GM21381 (cell line): ENCODE measurements around the gene FGB.
A peak's percentile ranks its signal among the peaks of the same experiment; 100 is the strongest.
"Not testable (repeated sequence)": the region's sequence is repeated elsewhere in the genome, so short reads cannot be mapped to it uniquely, and the experiment has no call there.

Experiments
- ATAC-seq: cut with Tn5 transposase; IDR thresholded peaks from one replicate; pipeline ENCODE4 v1.9.1; 2021; ENCODE audit warnings: mild to moderate bottlenecking, moderate library complexity; ENCODE audit not compliant: unreplicated experiment

FGB gene

DNA sequence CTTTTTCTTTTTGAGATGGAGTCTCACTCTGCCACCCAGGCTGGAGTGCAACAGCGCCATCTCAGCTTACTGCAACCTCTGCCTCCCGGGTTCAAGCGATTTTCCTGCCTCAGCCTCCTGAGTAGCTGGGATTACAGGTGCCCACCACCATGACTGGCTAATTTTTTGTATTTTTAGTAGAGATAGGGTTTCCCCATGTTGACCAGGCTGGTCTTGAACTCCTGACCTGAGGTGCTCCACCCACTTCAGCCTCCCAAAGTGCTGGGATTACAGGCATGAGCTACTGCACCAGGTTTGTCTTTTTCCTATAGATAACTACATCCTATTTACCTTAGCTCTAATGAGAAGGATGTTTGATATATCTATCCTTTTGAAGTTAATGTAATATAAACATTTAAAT lies 31.5 kb downstream of the FGB start:
- not testable (repeated sequence) for ATAC-seq

GRCh38 chr4:154595807-154596206 lies 33.0 kb downstream of the FGB start:
- ATAC-seq = no peak

GRCh38 chr4:154597281-154597680 lies 34.5 kb downstream of the FGB start:
- ATAC-seq = not testable (repeated sequence)

- no peak for ATAC-seq
These were observed 35.3 kb downstream of the FGB start for GRCh38 chr4:154597798-154598774.

DNA sequence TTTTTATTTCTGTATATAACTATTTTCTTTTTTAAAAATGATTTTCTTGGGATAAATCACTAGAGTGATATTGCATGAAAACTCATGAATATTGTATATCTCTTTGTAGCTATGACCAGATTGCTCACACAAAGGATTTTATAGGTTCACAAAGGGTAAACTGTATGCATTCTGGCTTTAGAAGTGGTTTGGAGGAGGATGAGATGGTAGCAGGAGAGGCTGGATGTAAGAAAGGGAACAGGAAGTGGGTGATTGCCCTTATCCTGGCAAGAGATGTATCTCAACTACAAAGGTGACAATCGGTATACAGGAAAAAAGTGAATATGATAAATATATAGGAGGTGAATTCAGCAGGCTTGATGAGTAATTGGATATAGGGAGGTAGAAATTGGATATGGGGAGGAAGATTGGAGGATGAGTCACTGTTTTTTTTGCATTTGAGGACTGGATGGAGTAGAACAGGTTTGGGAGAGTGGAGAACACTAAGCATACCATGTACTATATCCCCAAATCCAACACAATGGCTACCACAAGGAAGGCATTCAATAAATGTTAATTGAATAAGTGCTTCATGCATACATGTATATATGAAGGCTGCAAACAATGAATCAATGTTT lies 39.7 kb downstream of the FGB start:
- no peak for ATAC-seq

DNA sequence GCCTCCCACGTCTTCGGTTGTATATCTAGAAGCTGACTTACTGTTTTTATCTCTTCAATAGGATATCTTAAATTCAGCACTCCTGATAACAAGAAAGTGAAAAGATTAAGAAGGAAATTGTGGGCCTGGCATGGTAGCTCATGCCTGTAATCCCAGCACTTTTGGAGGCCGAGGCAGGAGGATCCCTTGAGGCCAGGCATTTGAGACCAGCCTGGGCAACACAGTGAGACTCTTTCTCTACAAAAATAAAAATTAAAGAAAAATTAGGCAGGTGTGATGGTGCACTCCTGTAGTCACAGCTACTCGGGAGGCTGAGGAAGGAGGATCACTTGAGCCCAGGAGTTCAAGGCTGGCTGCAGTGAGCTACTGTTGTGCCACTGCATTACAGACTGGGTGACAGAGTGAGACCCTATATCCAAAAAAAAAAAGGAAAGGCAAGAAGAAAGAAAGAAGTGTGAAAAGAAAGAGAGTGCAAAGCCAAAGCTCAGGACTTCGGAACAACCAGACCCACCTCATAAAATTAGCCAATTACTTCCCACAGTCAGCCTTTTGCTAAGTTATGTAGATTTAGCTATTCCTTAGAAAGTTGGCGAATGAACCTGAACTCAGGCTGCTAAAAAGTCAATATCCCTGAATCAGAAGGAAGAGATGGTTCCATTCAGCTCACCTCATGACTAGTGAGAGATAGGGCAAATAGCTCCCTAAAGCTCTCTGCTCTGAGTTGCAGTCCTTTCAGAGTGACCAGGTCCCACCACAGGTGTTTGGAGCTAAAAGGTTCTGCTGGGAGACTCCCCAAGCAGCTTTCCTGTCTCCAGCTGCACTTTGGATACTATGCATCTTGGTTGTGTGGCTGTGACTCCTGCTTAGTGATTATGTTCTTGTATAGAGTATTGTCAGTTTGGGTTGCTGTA lies 40.5 kb downstream of the FGB start:
- no peak for ATAC-seq

GRCh38 chr4:154604696-154605200 lies 41.9 kb downstream of the FGB start:
- no peak for ATAC-seq

GRCh38 chr4:154606728-154607723 lies 44.2 kb downstream of the FGB start:
- ATAC-seq = no peak

- no peak for ATAC-seq
These were observed 45.8 kb downstream of the FGB start for GRCh38 chr4:154608361-154609252.

GRCh38 chr4:154609532-154609931 lies 46.7 kb downstream of the FGB start:
- ATAC-seq = no peak

DNA sequence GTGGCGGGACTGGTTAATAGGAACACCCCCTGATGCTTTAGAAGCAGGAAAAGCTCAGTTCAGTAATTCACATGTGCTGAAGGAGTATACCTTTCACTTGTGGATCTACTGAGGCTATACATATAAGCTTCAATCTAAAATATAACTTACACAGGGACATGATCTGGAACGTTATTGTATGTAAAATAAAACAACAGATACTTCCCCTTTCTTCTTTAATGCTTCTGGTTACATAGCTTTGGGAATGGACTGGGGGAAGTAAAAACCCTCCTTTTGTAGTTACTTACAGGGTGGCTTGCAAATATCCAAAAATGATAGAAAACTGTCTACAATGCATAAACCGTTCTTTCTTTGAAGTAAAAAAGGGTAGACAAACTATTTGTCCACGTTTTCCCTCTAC lies 47.8 kb downstream of the FGB start:
- no peak for ATAC-seq

DNA sequence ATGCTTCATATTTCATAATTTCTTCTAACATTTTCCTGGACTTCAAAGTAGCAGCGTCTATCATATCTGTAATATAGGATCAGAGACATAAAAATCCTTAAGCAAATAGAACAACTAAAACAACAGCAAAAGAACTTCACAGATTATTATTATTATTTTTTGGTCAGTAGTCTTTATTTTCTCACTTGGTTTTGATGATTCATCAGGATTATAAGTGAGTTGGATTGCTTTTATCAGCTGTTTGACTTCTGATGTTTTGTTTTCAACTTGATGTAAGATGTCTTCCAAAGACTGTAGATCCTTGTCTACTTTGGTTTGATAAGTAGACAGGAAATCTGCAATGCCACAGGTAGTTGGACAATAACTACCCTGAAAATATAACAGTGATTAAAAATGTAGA lies 49.0 kb downstream of the FGB start:
- ATAC-seq = no peak

- ATAC-seq = no peak
These were observed 49.9 kb downstream of the FGB start, which contains the start of gene FGG for GRCh38 chr4:154612472-154613414. TSS of gene FGG (minus strand) at chr4:154612656. CDS start at chr4:154612609, 47 bp downstream.

DNA sequence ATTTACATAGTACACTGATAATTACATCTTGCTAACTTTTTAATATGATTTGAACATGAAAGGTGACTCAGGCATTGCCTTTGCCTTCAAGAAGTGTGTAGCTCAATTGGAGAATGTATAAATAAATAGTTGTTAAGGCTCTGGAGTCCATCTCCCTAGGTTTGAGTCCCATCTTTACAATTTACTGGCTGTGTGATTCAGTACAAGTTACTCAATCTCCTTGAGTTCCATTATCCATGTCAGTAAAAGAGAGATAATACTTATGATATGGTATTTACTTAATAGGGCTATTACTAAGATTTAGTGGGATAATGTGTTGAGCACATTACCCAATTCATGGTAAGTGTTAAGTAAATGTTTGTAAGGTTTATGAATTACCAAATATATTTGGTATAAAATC lies 51.5 kb downstream of the FGB start:
- no peak for ATAC-seq

DNA sequence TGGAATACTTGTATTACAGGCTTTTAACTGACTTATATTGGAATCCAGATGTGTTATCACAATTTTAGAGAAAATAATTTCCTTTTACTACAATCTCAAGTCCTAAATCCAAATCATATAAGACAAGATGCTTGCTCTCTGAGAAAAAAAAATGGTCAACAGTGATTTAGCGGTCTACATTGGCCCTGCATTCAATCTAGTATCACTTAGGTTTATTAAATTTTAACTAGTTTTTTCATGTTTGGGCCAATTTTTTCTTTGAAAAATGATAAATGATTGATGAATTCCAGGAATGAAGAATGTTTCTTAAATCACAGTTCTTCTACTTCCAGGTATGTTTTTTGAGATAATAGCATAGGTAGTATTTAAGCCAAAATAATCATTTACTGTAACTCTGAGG lies 52.4 kb downstream of the FGB start:
- no peak for ATAC-seq

- ATAC-seq = peak; percentile 9
These were observed 53.5 kb downstream of the FGB start for GRCh38 chr4:154616287-154616686.

DNA sequence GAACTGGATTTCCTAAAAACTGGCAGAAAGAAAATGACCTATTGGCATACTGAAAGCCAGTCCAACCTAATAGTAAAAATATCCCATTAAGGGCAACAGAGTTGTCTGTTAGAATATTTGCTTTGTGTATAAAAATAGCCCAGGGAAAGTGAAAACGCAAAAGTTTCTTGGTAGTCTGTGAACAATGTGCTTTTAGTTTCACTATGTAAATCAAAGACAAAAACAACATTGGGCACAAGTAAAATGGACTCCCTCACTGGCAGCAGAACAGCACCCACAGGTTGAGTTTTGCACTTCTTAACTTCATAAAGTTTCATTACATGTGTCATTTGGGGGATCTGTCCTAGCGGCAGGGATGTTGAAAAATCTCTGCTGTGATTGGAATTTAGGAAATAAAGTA lies 53.9 kb downstream of the FGB start:
- ATAC-seq = peak; percentile 93
